ENCODE data around the gene RNF5. TPM values are rescaled to one million over a fixed set of nuclear protein-coding genes. Genes with fewer than 3 reads are reported as not detected.

RNF5 gene
- total and polyA plus RNA-seq, 4 donors = 45.2 to 94.4 (median 61.5) TPM

GRCh38 chr6:32178547-32179440 is 589 bp downstream of the RNF5 start:
- ATAC-seq (ENCODE audit: insufficient read depth, low FRiP score) (no peak), DNase-seq (peak in 1 of 3 donors; percentile 29)
- Histone ChIP-seq H3K27me3 (ENCODE audit: control insufficient read depth in 3 of 3, insufficient read depth in 3 of 3, low read length in 2 of 3) (no peaks in the 10 kb centered on the region), H3K9ac (ENCODE audit: insufficient read depth in 1 of 2, low read length in 2 of 2) (peak overlapping the region; percentile 71 to 92), H3K27ac (ENCODE audit: low read depth in 1 of 2, low read length in 1 of 2) (peak overlapping the region; percentile 75 to 88), H3K36me3 (ENCODE audit: control insufficient read depth in 4 of 4, insufficient read depth in 4 of 4, low read length in 4 of 4) (peaks cover 0 to 19% (median 13%) of the 10 kb centered on the region in 4 donors), H3K4me3 (peak overlapping the region; percentile 67), H3K9me3 (ENCODE audit: control insufficient read depth in 4 of 4, insufficient read depth in 3 of 4, low read length in 3 of 4) (no peaks in the 10 kb centered on the region), H3K4me1 (ENCODE audit: control insufficient read depth in 5 of 5, insufficient read depth in 5 of 5, low read length in 5 of 5) (peaks cover 11 to 45% (median 25%) of the 10 kb centered on the region in 5 donors)
- 2% methylated on average over 24 of the region's 24 CpGs for WGBS, 2 donors
- TF ChIP-seq, protein P1, sequence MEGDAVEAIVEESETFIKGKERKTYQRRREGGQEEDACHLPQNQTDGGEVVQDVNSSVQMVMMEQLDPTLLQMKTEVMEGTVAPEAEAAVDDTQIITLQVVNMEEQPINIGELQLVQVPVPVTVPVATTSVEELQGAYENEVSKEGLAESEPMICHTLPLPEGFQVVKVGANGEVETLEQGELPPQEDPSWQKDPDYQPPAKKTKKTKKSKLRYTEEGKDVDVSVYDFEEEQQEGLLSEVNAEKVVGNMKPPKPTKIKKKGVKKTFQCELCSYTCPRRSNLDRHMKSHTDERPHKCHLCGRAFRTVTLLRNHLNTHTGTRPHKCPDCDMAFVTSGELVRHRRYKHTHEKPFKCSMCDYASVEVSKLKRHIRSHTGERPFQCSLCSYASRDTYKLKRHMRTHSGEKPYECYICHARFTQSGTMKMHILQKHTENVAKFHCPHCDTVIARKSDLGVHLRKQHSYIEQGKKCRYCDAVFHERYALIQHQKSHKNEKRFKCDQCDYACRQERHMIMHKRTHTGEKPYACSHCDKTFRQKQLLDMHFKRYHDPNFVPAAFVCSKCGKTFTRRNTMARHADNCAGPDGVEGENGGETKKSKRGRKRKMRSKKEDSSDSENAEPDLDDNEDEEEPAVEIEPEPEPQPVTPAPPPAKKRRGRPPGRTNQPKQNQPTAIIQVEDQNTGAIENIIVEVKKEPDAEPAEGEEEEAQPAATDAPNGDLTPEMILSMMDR (IDR thresholded peaks at IDR 0.05; ENCODE audit: control extremely low read depth, extremely low read depth) = no peak

DNA sequence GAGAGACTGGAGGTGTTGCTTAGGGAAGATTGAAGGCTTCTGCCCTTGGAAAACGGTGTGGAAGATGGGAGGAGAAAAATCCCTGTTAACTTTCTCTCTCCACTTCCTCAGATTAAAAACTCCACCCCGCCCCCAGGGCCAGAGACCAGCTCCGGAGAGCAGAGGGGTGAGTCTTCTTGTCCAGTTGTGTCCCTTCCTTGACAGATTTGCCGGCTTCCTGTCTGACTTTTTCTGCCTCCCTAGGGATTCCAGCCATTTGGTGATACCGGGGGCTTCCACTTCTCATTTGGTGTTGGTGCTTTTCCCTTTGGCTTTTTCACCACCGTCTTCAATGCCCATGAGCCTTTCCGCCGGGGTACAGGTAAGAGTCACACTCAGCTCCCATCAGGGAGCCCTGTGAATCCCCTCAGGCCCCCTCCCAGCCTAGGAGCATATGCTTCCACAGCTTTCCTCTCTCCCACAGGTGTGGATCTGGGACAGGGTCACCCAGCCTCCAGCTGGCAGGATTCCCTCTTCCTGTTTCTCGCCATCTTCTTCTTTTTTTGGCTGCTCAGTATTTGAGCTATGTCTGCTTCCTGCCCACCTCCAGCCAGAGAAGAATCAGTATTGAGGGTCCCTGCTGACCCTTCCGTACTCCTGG is 1.7 kb downstream of the RNF5 start:
- Histone ChIP-seq H3K36me3 (ENCODE audit: control insufficient read depth in 4 of 4, insufficient read depth in 4 of 4, low read length in 4 of 4) (peaks cover 0 to 19% (median 13%) of the 10 kb centered on the region in 4 donors), H3K9me3 (ENCODE audit: control insufficient read depth in 4 of 4, insufficient read depth in 3 of 4, low read length in 3 of 4) (no peaks in the 10 kb centered on the region), H3K27me3 (ENCODE audit: control insufficient read depth in 3 of 3, insufficient read depth in 3 of 3, low read length in 2 of 3) (no peaks in the 10 kb centered on the region), H3K27ac (ENCODE audit: low read depth in 1 of 2, low read length in 1 of 2) (peak overlapping the region in 1 of 2 donors; percentile 6), H3K9ac (ENCODE audit: insufficient read depth in 1 of 2, low read length in 2 of 2) (no peak overlapping the region), H3K4me3 (no peak overlapping the region), H3K4me1 (ENCODE audit: control insufficient read depth in 5 of 5, insufficient read depth in 5 of 5, low read length in 5 of 5) (peaks cover 11 to 40% (median 20%) of the 10 kb centered on the region in 5 donors)
- DNase-seq (no peak), ATAC-seq (ENCODE audit: insufficient read depth, low FRiP score) (no peak)
- TF ChIP-seq, protein P1 (IDR thresholded peaks at IDR 0.05; ENCODE audit: control extremely low read depth, extremely low read depth) = no peak
- WGBS, 2 donors = 72 to 81% methylated on average over 10 of the region's 10 CpGs

DNA sequence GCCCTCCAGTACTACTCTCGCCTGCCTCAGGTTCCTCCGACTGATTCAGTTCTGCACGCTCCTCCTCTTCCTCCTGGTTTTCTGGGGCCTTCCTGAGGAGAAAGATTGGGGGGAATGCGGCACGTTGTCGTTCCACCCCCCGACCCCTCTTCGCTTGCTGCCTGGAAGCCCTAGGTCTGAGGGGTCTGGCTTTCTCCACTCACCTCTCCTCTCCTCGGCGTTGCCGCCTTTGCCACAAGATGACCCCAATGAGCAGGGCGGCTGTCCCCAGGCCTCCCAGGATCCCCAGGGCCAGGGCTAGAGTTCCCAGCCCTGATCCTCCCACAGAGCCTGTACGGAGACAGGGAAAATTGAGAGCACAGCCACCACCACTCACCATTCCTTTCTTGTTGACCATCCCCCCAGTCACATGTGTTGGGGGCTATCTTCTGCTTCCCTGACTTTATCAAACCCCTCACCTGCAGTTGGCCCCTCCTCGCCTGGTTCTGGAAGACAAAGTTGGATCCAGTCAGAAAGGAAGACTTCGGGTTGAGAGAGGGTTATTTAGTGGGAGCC is 3.0 kb downstream of the RNF5 start:
- H3K27ac ChIP-seq (ENCODE audit: low read depth in 1 of 2, low read length in 1 of 2) = no peak overlapping the region
- TF ChIP-seq, protein P1 (IDR thresholded peaks at IDR 0.05; ENCODE audit: control extremely low read depth, extremely low read depth) = no peak
- 89 to 92% methylated on average over 15 of the region's 15 CpGs for WGBS, 2 donors
- H3K36me3 ChIP-seq (ENCODE audit: control insufficient read depth in 4 of 4, insufficient read depth in 4 of 4, low read length in 4 of 4) = peaks cover 0 to 21% (median 13%) of the 10 kb centered on the region in 4 donors
- no peak for ATAC-seq (ENCODE audit: insufficient read depth, low FRiP score)
- H3K9me3 ChIP-seq (ENCODE audit: control insufficient read depth in 4 of 4, insufficient read depth in 3 of 4, low read length in 3 of 4) = no peaks in the 10 kb centered on the region
- H3K4me3 ChIP-seq = no peak overlapping the region
- peaks cover 7 to 38% (median 19%) of the 10 kb centered on the region in 5 donors for H3K4me1 ChIP-seq (ENCODE audit: control insufficient read depth in 5 of 5, insufficient read depth in 5 of 5, low read length in 5 of 5)
- no peaks in the 10 kb centered on the region for H3K27me3 ChIP-seq (ENCODE audit: control insufficient read depth in 3 of 3, insufficient read depth in 3 of 3, low read length in 2 of 3)
- DNase-seq = no peak
- H3K9ac ChIP-seq (ENCODE audit: insufficient read depth in 1 of 2, low read length in 2 of 2) = no peak overlapping the region
